HG03521 (cell line): ENCODE measurements around the gene FCRL5.
"Not testable (repeated sequence)": the region's sequence is repeated elsewhere in the genome, so short reads cannot be mapped to it uniquely, and the experiment has no call there.

Experiments
- ATAC-seq: cut with Tn5 transposase; IDR thresholded peaks from one replicate; pipeline ENCODE4 v1.9.1; 2021; ENCODE audit warnings: mild to moderate bottlenecking, moderate library complexity; ENCODE audit not compliant: unreplicated experiment

Gene FCRL5

GRCh38 chr1:157490467-157491165, 61.7 kb downstream of the FCRL5 start:
- no peak for ATAC-seq

- ATAC-seq, result no peak
These were observed 64.2 kb downstream of the FCRL5 start for GRCh38 chr1:157488156-157488555.

- ATAC-seq, result no peak
These were observed 64.8 kb downstream of the FCRL5 start for GRCh38 chr1:157487504-157487903.

GRCh38 chr1:157487096-157487495, 65.2 kb downstream of the FCRL5 start:
- ATAC-seq, result no peak

GRCh38 chr1:157486400-157486799, 65.9 kb downstream of the FCRL5 start:
- not testable (repeated sequence) for ATAC-seq

- ATAC-seq, result no peak
These were observed 66.5 kb downstream of the FCRL5 start for GRCh38 chr1:157485793-157486192.

- ATAC-seq, result no peak
These were observed 67.7 kb downstream of the FCRL5 start for GRCh38 chr1:157484573-157484972.

GRCh38 chr1:157483635-157484034, 68.7 kb downstream of the FCRL5 start:
- ATAC-seq, result no peak

- ATAC-seq, result no peak
These were observed 69.6 kb downstream of the FCRL5 start for GRCh38 chr1:157482717-157483116.

- ATAC-seq, result no peak
These were observed 70.1 kb downstream of the FCRL5 start for GRCh38 chr1:157482174-157482573.

GRCh38 chr1:157478030-157478429, 74.3 kb downstream of the FCRL5 start:
- no peak for ATAC-seq

GRCh38 chr1:157477419-157477818, 74.9 kb downstream of the FCRL5 start:
- ATAC-seq, result no peak

GRCh38 chr1:157472959-157473358, 79.4 kb downstream of the FCRL5 start:
- ATAC-seq, result no peak

- no peak for ATAC-seq
These were observed 80.1 kb downstream of the FCRL5 start for GRCh38 chr1:157472056-157472701.

GRCh38 chr1:157471531-157471930, 80.8 kb downstream of the FCRL5 start:
- no peak for ATAC-seq

GRCh38 chr1:157469752-157470675, 82.3 kb downstream of the FCRL5 start:
- ATAC-seq, result no peak

- no peak for ATAC-seq
These were observed 83.0 kb downstream of the FCRL5 start for GRCh38 chr1:157469300-157469699.

- ATAC-seq, result no peak
These were observed 86.3 kb downstream of the FCRL5 start for GRCh38 chr1:157466011-157466410.
